Fibroblast of lung (primary cell): ENCODE measurements around the gene NFS1. TPM values are rescaled to one million over a fixed set of nuclear protein-coding genes. Genes with fewer than 3 reads are reported as not detected.
"Not testable (repeated sequence)": the region's sequence is repeated elsewhere in the genome, so short reads cannot be mapped to it uniquely, and the experiment has no call there.

Source experiments
- DNase-seq, 2 donors: peaks; one replicate each; pipeline versions ENCODE4 v3.0.0 to v3.0.0-alpha.2; 2010; ENCODE audit warnings: low read depth in 2 of 2
- H2AFZ ChIP-seq: 2 replicates; pipeline ENCODE4 v1.5.1; 2012; ENCODE audit warnings: low read length, control low read depth, inconsistent platforms
- H3K27ac ChIP-seq: 2 replicates; pipeline ENCODE4 v1.5.1; 2011; ENCODE audit warnings: low read length, control low read depth; ENCODE audit not compliant: insufficient read depth
- H3K27me3 ChIP-seq: 2 replicates; pipeline ENCODE4 v1.5.1; 2011; ENCODE audit warnings: mild to moderate bottlenecking, low read length; ENCODE audit not compliant: control insufficient read depth, insufficient read depth
- H3K36me3 ChIP-seq: 2 replicates; pipeline ENCODE4 v1.5.1; 2011; ENCODE audit warnings: low read length; ENCODE audit not compliant: control insufficient read depth, insufficient read depth
- H3K4me1 ChIP-seq: 2 replicates; pipeline ENCODE4 v1.5.1; 2011; ENCODE audit warnings: low read length; ENCODE audit not compliant: control insufficient read depth, insufficient read depth; ENCODE audit errors: extremely low read depth
- H3K4me2 ChIP-seq: 2 replicates; pipeline ENCODE4 v1.5.1; 2011; ENCODE audit warnings: low read length, control low read depth; ENCODE audit not compliant: insufficient read depth; ENCODE audit errors: extremely low read depth
- H3K4me3 ChIP-seq, 4 experiments: fragments of 200-600 bp in 1 of 4; sonication (generic) in 1 of 4; replicated peaks in 1 of 4; 2 replicates each; pipeline ENCODE4 v1.5.1; 2011 to 2016; ENCODE audit warnings: low read length in 4 of 4, low read depth in 3 of 4, mild to moderate bottlenecking in 3 of 4, control low read depth in 2 of 4, inconsistent platforms in 1 of 4, mixed read lengths in 1 of 4; ENCODE audit not compliant: insufficient read depth in 1 of 4; ENCODE audit errors: control extremely low read depth in 1 of 4
- H3K79me2 ChIP-seq: 2 replicates; pipeline ENCODE4 v1.5.1; 2012; ENCODE audit warnings: mild to moderate bottlenecking, low read length, inconsistent platforms; ENCODE audit not compliant: control insufficient read depth, insufficient read depth
- H3K9ac ChIP-seq: 2 replicates; pipeline ENCODE4 v1.5.1; 2011; ENCODE audit warnings: mild to moderate bottlenecking, low read length, control low read depth; ENCODE audit not compliant: insufficient read depth
- H3K9me3 ChIP-seq: 2 replicates; pipeline ENCODE4 v1.5.1; 2012; ENCODE audit warnings: low read depth, low read length; ENCODE audit not compliant: control insufficient read depth, insufficient read depth
- H4K20me1 ChIP-seq: 2 replicates; pipeline ENCODE4 v1.5.1; 2011; ENCODE audit warnings: low read length; ENCODE audit not compliant: control insufficient read depth, insufficient read depth; ENCODE audit errors: extremely low read depth
- CTCF ChIP-seq, 2 donors: IDR thresholded peaks in 1 of 2; conservative IDR thresholded peaks in 1 of 2; 1 replicate in 1 of 2; 2 replicates in 1 of 2; pipeline ENCODE4 v1.5.1; 2011 to 2012; ENCODE audit warnings: low read length in 2 of 2, control low read depth in 1 of 2, inconsistent platforms in 1 of 2, low read depth in 1 of 2, mild to moderate bottlenecking in 1 of 2
- EZH2 ChIP-seq: IDR thresholded peaks from 2 replicates; pipeline ENCODE4 v1.5.1; 2012; ENCODE audit warnings: low read length, control low read depth, mild to moderate bottlenecking; ENCODE audit errors: missing control alignments
- polyA plus RNA-seq, 2 donors: library from polyadenylated mRNA; depleted of rRNA in 1 of 2; stranded (reverse) in 1 of 2; unstranded in 1 of 2; fragments of >200 nt; gene quantifications; 2 replicates each; pipeline ENCODE4 v1.2.1, GENCODE V29; 2011 to 2012; ENCODE audit warnings: missing spikeins in 1 of 2
- total RNA-seq: library from RNA; depleted of rRNA; stranded (reverse); fragments of >200 nt; gene quantifications from 2 replicates; pipeline ENCODE4 v1.2.1, GENCODE V29; 2014

Gene NFS1
- total and polyA plus RNA-seq, 2 donors (not counting 1 experiment from before 2014, with no cell fraction given): 31.7 to 34.7 TPM

GRCh38 chr20:35690265-35690664 lies 8.9 kb downstream of the NFS1 start:
- H3K27me3 ChIP-seq: no peaks in the 10 kb centered on the region
- no peak overlapping the region for H3K4me2 ChIP-seq
- H3K4me1 ChIP-seq: no peaks in the 10 kb centered on the region
- TF ChIP-seq CTCF (conservative IDR thresholded peaks at IDR 0.05 in 1 of 2, IDR thresholded peaks at IDR 0.05 in 1 of 2; ENCODE audit: low read depth in 1 of 2, low read length in 2 of 2): no peak
- TF ChIP-seq EZH2: no peak
- no peaks in the 10 kb centered on the region for H3K79me2 ChIP-seq
- no peak overlapping the region for H2AFZ ChIP-seq
- H3K27ac ChIP-seq: no peak overlapping the region
- H3K4me3 ChIP-seq: no peak overlapping the region
- H4K20me1 ChIP-seq: no peaks in the 10 kb centered on the region
- peaks cover 3% of the 10 kb centered on the region for H3K36me3 ChIP-seq
- H3K9me3 ChIP-seq: no peaks in the 10 kb centered on the region
- DNase-seq: no peak
- no peak overlapping the region for H3K9ac ChIP-seq

GRCh38 chr20:35686872-35687271 lies 12.3 kb downstream of the NFS1 start:
- H3K79me2 ChIP-seq, H3K27ac ChIP-seq, H3K9ac ChIP-seq, H3K9me3 ChIP-seq, H3K36me3 ChIP-seq, DNase-seq, H3K4me1 ChIP-seq, H2AFZ ChIP-seq, H3K4me3 ChIP-seq, H4K20me1 ChIP-seq, H3K27me3 ChIP-seq, H3K4me2 ChIP-seq: not testable (repeated sequence)
- TF ChIP-seq CTCF (conservative IDR thresholded peaks at IDR 0.05 in 1 of 2, IDR thresholded peaks at IDR 0.05 in 1 of 2; ENCODE audit: low read depth in 1 of 2, low read length in 2 of 2): peak in 1 of 2 donors; percentile 27

GRCh38 chr20:35685368-35685767 lies 13.8 kb downstream of the NFS1 start:
- H3K4me1 ChIP-seq, H3K9me3 ChIP-seq, H3K9ac ChIP-seq, H3K36me3 ChIP-seq, H3K79me2 ChIP-seq, DNase-seq, H4K20me1 ChIP-seq, H3K27me3 ChIP-seq, H3K4me3 ChIP-seq, H2AFZ ChIP-seq, H3K4me2 ChIP-seq, H3K27ac ChIP-seq: not testable (repeated sequence)

- Histone ChIP-seq H2AFZ (no peak overlapping the region), H3K9me3 (no peaks in the 10 kb centered on the region), H4K20me1 (no peaks in the 10 kb centered on the region), H3K9ac (no peak overlapping the region), H3K4me3 (no peak overlapping the region), H3K36me3 (no peaks in the 10 kb centered on the region), H3K4me2 (no peak overlapping the region), H3K27me3 (no peaks in the 10 kb centered on the region), H3K4me1 (no peaks in the 10 kb centered on the region), H3K27ac (no peak overlapping the region), H3K79me2 (no peaks in the 10 kb centered on the region)
- TF ChIP-seq EZH2 (no peak), CTCF (conservative IDR thresholded peaks at IDR 0.05 in 1 of 2, IDR thresholded peaks at IDR 0.05 in 1 of 2; ENCODE audit: low read depth in 1 of 2, low read length in 2 of 2) (no peak)
- no peak for DNase-seq
Measured at GRCh38 chr20:35681960-35682359, 17.2 kb downstream of the NFS1 start.
